GM19043 (cell line): Measurements from ENCODE around the gene TOR2A.

Experiments used
- ATAC-seq: cut with Tn5 transposase; IDR thresholded peaks from one replicate; pipeline ENCODE4 v1.9.1; 2021; ENCODE audit warnings: low read depth; ENCODE audit not compliant: unreplicated experiment

TOR2A gene

DNA sequence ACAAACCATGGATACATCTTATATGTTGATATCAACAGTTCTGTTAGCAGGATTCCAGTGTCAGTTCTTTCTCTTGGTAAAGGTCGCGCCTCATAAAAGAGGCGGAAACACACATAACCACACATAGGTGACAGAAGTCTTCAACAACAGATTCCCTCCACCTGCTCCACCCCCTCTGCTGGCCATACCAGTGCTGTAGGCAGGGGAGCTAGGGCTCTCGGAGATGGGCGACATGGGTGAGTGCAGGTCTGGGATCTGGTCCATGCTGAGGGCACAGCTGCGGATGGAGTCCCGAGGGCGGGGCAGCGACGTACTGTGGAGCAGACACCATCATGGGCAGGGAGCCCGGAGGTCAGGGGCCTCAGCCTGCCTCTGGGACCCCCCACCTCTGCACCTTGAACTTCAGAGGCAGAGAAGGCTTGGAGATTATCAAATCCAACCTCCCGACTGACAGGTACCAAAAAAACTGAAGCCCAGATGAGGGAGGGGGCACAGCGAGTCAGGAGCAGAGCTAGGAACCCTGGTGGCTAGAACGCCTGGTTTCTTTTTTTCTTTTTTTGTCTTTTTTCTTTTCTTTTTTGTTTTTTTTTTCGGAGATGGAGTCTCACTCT lies 12.0 kb upstream of the TOR2A start:
- ATAC-seq, result no peak

DNA sequence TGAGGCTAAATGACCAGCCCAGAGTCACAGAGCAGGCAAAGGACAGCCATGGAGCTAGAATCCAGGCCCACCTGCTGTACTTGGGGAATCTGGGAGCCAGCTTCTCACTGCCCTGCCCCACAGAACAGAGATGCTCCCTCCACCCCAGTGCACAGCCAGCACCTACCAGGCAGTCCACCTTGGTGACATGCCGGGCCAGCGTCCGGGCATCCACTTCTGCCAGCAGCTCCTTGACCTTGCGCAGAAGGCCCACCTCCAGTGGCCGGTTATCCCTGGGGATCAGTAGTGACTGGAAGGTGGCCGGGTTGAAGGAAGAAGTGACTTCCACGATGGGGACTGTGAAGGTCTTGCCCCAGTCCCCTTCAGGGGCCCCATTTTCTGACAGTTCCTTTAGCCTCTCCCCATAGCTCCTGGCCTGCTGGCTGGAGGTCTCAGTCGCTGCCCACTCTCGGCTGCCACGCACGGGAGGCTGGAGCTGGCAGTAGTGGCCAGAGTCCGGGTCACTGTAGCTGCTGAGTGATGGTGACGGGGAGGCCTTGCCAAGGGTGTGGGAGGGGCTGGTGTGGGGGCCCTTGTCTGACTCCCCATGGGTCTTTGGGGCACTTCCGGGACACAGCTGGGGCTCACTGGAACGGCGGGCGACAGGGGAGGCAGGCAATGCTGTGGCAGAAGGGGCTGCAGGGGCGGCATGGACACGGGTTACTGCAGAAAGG lies 9.5 kb upstream of the TOR2A start:
- no peak for ATAC-seq

DNA sequence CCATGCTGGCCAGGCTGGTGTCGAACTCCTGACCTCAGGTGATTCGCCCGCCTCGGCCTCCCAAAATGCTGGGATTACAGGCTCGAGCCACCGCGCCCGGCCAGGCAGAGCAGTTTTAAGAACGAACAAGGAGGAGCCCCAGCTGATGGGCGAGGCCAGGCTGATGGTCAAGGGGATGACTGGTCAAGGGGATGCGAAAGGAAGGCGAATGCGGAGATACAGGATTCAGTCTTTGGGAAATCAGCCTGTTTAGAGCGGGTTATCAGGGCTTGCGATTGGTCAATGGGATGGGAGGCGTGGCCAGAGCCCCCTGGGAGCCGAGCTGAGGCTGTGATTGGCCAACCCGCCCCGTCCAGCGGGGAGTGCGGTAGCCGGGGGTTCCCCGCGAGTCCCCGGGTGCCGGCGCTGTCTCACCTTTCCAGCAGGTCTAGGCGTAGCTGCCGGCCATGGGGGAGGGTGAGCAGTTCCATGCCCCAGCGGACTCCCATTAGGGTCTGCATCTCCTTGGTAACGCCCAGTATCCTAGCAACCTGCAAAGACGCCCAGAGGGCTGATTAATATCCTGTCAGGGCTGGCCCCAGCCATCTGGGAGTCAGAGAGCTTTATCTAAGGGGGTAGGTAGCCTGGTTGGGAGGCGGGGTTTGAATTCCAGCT lies 7.5 kb upstream of the TOR2A start:
- no peak for ATAC-seq

DNA sequence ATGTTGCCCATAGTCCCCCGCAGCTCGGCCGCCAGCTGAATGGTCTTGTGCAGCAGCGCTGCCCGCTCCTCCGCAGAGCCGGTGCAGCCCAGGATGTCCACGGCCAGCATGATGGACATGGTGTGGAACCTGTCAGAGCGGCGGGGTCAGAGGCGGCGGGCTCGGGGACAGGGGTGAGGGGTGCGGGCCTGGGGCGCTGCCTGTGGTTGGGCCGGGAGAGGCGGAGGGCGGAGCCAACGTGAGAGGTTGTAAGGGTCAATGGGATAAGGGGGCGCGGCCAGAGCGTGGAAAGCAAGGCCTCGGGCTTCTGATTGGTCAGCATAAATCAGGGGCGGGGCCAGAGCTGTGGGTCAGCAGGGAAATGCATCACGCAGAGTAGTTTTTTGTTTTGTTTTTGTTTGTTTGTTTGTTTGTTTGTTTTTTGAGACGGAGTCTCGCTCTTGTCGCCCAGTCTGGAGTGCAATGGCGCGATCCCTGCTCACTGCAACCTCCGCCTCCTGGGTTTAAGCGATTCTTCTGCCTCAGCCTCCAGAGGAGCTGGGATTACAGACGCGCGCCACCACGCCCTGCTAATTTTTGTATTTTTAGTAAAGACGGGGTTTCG lies 6.8 kb upstream of the TOR2A start:
- ATAC-seq, result no peak

DNA sequence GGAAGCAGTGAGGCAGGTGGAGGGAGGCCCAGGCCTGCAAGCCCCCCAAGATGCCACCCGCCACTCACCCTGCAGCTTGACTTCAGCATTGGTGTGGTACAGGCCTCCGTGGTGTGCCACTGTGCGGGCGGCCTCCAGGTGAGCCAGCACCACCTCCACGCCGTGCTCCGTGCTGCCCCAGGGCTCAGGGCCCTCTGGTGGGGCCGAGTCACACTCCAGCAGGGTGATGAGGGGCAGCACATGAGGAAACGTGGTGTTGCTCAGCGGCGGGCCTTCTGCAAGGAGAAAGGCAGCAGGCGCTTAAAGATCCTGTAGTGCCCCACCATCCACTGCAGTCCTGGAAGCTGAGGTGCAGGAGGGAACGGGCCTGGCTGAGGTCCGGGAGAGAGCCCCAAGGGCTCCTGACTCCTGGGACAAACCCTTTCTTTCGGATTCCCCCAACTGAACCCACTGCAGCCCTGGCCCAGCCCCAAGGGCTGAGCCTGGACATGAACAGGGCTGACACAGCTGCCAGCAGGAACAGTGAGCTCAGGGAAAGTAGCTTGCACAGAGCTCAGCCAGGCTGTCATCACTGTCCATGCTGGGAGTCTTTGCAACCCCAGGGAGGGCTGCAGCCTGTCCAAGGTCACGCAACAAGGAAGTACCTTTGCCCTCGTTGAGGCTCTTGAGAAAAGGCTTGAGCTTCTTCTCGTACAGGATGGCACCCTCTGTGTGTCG lies 4.7 kb upstream of the TOR2A start:
- ATAC-seq, result no peak

DNA sequence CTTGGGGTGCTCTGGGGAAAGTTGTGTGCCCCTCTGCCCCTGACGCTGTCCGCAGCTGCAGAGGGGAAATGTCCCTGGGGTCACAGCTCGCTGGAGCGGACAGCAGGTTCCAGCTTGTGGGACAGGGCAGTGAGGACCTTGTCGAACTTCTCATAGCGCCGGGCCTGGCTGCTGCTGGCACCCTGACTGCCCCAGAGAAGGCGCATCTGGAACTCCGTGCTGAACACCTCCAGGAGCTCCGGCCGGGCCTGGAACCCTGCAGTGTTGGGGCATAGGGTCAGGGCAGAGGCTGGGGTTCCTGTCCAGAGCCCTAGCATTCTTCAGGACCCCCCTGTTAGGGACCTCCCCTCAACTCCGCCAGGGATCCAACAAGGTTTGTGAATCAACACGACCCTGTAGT lies 3.6 kb upstream of the TOR2A start:
- no peak for ATAC-seq

DNA sequence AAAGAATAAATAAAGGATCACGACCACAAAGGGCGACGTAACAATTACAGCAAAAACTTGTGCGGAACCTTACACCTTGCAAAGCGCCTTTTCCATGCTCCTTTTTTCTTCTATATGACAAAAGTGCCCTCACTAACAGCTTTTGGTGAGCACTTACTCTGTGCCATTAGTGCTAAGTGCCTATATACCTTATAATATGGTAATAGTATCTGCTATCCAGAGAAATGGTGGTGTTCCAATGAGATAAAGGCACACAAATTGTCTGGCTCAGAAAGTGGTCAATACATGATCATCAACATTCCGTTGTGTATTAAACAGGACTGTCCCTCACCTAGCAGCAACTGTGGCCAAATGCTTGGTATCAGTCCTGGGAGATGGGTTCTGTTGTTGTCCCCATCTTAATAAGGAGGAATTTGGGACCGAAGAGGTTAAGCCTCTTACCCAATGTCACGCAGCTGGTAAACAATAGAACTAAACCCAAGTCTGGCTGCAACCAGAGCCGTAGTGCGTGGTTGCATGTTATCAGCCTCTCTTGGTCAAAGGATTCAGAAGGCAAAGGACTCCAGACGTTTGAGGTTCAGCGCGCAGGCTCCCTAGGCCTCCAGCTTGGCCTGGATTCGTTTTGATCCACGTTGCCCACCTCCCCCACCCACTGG lies 564 bp upstream of the TOR2A start:
- no peak for ATAC-seq

DNA sequence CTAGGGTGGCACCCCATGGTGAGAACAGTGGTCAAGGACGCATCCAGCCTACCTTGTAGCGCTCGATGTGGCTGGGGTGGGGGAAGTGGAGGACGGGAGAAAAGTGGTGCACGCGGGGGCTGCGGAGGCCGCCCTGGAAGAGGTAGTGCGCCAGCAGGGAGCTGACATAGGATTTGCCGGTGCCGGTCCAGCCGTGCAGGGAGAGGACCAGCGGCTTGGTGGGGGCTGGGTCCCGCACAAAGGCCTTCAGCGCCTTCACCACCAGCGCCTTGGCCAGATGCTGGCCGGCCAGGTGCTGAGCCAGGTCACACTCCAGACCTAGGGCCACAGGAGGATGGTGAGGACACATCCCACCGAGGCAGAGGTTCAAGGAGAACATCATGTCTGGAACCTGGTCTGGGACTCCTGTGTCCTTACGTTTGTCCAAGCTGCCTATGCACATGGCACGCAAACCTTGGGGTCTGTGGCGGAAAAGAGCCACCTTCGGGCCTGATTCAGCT lies 797 bp downstream of the TOR2A start:
- no peak for ATAC-seq

DNA sequence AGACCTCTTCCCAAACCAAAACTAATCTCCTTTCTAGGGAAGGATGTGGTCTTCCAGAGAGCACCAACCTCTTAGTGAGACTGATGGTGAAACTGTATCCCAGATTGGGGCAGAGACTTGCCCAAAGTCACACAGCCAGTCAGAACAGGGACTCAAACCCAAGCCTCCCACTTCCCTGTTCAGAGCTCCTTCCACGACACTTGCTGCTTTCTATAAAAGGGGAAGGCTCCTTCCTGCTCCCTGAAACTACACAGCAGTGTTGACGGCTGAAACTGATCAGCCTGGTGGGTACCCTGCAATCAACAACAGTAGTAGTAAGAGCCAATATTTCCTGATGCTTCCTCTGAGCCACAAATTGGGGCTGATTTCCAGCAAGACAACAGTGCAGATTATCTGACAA lies 1.5 kb downstream of the TOR2A start:
- ATAC-seq, result no peak

DNA sequence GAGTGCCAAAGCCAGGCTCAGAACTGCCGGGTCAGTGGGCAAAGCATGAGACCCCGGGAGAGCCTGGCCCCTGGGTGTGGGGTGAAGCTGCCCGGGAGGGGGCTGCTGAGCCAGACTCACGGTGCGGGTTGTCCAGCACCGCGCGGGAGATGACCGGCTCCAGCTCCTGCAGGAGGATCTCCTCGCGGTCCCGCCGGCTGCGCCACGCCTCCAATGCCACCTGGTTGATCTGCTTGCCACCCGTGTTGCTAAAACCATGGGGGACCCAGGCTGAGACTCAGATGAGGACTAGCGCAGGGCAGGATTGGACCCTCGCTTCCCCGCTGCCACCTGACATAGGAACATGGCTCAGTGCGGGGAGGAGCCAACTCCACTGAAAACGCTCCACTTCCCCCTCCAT lies 2.6 kb downstream of the TOR2A start:
- ATAC-seq, result no peak

DNA sequence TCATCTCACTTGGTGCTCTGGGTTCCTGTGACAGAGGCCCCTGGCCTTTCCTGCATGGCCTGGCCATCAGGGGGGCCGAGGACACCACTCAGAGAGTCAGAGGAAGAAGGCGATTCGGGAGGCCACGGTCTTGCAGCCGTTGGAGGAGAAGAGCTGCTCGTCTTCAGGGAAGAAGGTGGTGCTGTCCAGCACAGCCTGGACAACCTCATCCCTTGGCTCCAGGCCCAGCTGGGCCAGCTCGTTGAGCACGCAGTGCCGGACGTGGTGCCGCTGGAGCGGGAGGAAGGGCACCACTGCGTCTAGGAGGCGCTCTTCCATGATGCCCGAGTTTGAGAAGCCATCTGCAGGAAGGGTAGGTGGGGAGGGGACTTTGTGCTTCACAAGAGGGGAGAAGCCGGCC lies 3.2 kb downstream of the TOR2A start:
- no peak for ATAC-seq

DNA sequence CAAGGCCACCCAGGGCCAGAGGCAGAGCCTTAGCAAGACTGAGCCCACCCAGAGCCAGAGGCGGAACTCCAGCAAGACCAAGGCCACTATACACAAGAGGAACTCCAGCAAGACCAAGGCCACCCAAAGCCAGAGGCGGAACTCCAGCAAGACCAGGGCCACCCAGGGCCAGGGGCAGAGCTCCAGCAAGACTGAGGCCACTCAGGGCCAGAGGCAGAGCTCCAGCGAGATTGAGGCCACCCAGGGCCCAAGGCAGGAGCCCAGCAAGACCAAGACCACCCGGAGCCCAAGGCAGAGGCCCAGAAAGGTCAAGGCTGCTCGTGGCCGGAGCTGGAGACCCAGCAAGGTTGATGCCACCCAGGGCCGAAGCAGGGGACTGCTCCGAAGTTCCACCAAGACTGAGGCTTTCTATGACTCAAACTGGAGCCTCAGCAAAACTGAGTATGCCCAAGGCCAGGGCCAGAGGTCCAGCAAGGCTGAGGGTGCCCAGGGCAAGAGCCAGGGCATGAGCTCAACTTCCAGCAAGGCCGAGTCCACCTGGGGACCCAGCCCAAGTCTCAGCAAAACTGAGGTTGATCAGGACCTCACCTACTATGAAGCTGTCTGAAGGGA lies 4.2 kb downstream of the TOR2A start:
- no peak for ATAC-seq

DNA sequence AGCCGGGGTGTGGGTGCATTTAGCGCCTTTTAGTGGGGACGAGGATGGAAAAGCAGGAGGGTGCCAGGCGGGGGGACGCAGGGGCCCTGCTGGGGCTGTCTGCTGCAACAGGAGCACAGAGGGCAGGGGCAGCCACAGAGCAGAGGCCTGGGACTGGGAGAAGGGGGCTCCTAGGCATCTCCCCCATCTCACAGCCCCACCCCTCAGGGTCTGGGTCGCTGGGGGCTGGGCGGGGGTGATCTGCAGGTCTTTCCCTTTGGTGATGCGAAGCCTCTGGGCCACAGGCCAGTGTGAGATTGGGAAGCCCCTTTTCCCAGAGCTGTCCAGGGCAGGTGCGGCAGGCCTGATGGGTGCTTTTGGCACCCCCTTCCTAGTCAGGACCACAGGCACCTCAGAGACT lies 4.8 kb downstream of the TOR2A start:
- no peak for ATAC-seq

DNA sequence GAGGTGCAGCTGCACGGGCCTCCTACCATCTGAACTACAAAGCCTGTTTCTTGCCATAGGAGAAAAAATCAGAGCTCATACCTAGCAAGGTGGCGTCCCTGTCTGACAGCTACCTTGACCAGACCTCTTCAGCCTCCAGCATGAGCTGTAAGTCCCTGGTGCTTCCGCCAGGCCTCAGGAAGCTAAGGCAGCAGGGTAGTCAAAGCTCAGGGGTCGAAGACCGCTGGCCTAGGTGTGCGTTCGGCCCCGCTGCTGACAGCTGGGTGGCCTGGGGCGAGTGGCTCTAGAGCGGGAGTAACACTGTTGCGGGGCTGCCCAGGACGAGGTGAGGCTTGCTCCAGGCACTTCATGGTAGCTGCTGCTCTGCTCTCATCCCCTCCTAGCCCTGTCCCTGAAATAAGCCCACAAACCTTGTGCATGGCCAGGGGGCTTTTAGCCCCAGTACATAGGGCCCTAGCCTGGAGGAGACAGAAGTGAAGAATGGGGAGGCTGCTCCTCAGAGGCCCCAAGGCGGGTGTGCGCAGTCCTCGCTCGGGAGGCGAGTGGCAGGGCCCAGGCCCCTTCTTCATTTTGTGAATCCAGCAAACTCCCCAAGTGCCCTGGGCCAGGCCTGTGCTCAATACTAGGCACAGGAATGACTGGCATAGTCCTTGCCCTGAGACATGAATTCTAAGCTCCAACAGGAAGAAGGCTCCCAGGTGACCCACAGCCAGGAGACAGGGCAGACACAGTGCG lies 5.4 kb downstream of the TOR2A start:
- ATAC-seq, result no peak

DNA sequence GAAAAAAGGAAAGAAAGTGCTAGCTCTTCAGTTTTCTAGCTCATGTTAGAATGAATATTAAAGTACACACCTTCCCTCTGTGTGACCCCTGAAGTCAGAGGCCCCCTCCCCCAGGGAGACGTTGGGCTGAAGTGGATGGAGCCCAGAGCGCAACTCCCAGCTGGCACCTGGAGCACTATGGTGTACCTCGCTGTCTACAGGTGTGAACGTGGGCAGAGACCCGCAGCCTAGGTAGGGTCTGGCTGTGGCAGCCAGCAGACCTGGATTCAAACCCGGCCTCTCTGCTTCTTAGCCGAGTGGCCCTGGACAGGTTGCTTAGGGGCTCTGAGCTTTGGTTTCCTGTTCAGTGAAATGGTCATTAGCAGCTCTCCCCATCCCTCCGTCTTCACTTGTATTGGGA lies 6.3 kb downstream of the TOR2A start:
- ATAC-seq, result no peak

DNA sequence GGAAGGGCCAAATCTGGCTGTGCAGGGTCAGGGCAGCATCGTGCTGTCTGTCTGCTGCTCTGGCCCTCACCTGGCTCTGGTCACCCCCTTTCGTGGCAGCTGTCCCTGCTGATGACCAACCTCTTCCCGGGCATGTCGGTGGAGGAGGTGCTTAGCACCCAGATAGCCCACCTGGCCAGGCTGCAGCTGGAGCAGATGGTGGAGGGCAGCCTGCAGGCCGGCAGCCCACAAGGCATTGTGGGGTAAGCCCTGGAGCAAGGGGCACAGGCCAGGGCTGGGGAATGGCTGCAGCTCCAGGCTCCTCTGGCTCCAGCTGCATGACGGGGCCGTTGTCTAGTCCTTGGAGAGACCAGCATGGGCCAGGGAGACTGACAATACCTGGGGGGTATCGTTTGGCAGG lies 8.2 kb downstream of the TOR2A start:
- no peak for ATAC-seq

DNA sequence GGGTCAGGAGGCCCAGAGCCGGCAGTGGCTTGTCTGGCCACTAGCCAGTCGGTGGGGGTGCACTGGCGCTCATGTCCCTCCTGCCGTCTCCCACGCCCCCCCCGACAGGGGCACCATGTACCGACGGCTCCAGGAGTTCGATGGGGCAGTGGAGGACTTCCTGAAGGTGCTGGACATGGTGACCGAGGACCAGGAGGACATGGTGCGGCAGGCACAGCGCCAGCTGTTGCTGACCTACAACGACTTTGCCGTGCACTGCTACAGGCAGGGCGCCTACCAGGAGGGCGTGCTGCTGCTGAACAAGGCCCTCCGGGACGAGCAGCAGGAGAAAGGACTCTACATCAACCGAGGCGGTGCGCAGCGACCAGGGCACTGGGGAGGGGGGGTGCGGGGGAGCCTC lies 11.1 kb downstream of the TOR2A start:
- ATAC-seq, result no peak

DNA sequence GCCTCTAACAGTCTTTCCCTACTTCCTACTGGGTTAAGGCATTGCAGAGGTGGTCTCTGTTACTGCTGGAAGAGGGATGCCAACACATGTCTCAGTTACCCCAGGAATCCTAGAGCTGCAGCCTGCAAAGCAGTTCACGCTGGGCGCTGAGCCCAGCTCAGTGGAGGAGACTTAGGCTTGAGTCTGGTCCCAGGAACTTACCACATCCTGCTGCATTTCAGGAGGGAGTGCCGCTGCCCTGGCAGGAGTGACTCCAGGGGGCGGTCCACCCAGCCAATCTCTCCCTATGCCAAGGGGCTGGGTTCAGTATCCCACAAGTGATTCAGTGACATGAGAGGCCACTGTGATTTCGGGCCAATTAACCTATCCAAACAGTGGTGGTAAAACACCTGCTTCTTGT lies 11.7 kb downstream of the TOR2A start:
- no peak for ATAC-seq

DNA sequence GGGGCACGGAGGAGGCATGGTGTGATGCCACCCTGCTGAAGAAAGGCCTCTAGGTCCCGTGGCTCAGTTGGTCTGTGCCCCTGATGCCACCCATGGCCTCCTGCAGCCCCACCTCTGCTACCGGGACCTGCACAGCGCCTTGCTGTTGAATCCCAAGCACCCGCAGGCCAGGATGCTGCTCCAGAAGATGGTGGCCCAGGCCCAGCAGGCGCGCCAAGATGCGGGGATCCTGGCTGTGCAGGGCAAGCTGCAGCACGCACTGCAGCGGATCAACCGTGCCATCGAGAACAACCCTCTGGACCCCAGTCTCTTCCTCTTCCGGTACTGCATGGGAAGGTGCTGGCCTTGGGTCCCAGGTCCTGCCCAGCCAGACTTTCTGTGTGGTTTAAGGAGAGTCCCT lies 12.1 kb downstream of the TOR2A start:
- ATAC-seq, result no peak
